Caco-2 (cell line): ENCODE data around the gene PKD2. TPM values are rescaled to one million over a fixed set of nuclear protein-coding genes. Genes with fewer than 3 reads are reported as not detected.

Experiments used
- total RNA-seq: library from RNA; stranded (reverse); gene quantifications from 2 replicates; pipeline ENCODE4 v1.2.3, GENCODE V29; 2022

Gene PKD2
- total RNA-seq, 1 experiment from 2014 or later, result 7.3 TPM

Other genes starting within 250 kb of the PKD2 start
- not detected in 2 replicates for gene IBSP, start 208.1 kb upstream of the PKD2 start, total RNA-seq
- not detected in 2 replicates for gene MEPE, start 174.7 kb upstream of the PKD2 start, total RNA-seq
- gene SPP1, start 31.9 kb upstream of the PKD2 start, total RNA-seq, result 0.77 and 0.88 TPM in 2 replicates
- 23.7 and 26.0 TPM in 2 replicates for gene ABCG2, start 151.0 kb downstream of the PKD2 start, total RNA-seq